ENCODE data around the gene MRPL58. TPM values are rescaled to one million over a fixed set of nuclear protein-coding genes. Genes with fewer than 3 reads are reported as not detected.
A peak's percentile ranks its signal among the peaks of the same experiment; 100 is the strongest.
"Not testable (repeated sequence)": the region's sequence is repeated elsewhere in the genome, so short reads cannot be mapped to it uniquely, and the experiment has no call there.

The MRPL58 gene
- total RNA-seq, 1 experiment from 2014 or later: 155 TPM

- DNase-seq (ENCODE audit: low read depth): no peak
These were observed 656 bp downstream of the MRPL58 start for GRCh38 chr17:75013092-75013559.

- DNase-seq (ENCODE audit: low read depth): no peak
These were observed 6.7 kb downstream of the MRPL58 start for GRCh38 chr17:75019146-75019545.

GRCh38 chr17:75019710-75020109 lies 7.2 kb downstream of the MRPL58 start:
- no peak for DNase-seq (ENCODE audit: low read depth)

- DNase-seq (ENCODE audit: low read depth): no peak
These were observed 8.1 kb downstream of the MRPL58 start for GRCh38 chr17:75020331-75021110.

- DNase-seq (ENCODE audit: low read depth): no peak
These were observed 12.4 kb downstream of the MRPL58 start for GRCh38 chr17:75024686-75025397.

GRCh38 chr17:75025398-75025734 lies 12.9 kb downstream of the MRPL58 start:
- DNase-seq (ENCODE audit: low read depth): not testable (repeated sequence)

GRCh38 chr17:75026650-75027049 lies 14.2 kb downstream of the MRPL58 start:
- not testable (repeated sequence) for DNase-seq (ENCODE audit: low read depth)

- DNase-seq (ENCODE audit: low read depth): no peak
These were observed 17.7 kb downstream of the MRPL58 start for GRCh38 chr17:75030161-75030560.

GRCh38 chr17:75031972-75032719 lies 19.7 kb downstream of the MRPL58 start:
- DNase-seq (ENCODE audit: low read depth): peak; percentile 86

- peak; percentile 37 for DNase-seq (ENCODE audit: low read depth)
These were observed 20.3 kb downstream of the MRPL58 start for GRCh38 chr17:75032720-75033280.

GRCh38 chr17:75033346-75034235 lies 21.1 kb downstream of the MRPL58 start:
- peak; percentile 96 for DNase-seq (ENCODE audit: low read depth)

- DNase-seq (ENCODE audit: low read depth): peak; percentile 97
These were observed 21.9 kb downstream of the MRPL58 start for GRCh38 chr17:75034236-75034908.

- DNase-seq (ENCODE audit: low read depth): peak; percentile 87
These were observed 24.3 kb downstream of the MRPL58 start for GRCh38 chr17:75036643-75037268.

- DNase-seq (ENCODE audit: low read depth): no peak
These were observed 26.8 kb downstream of the MRPL58 start for GRCh38 chr17:75039238-75039637.

GRCh38 chr17:75041656-75042280 lies 29.3 kb downstream of the MRPL58 start:
- DNase-seq (ENCODE audit: low read depth): no peak

- not testable (repeated sequence) for DNase-seq (ENCODE audit: low read depth)
These were observed 31.3 kb downstream of the MRPL58 start for GRCh38 chr17:75043789-75044188.

- no peak for DNase-seq (ENCODE audit: low read depth)
These were observed 32.2 kb downstream of the MRPL58 start for GRCh38 chr17:75044716-75045115.

GRCh38 chr17:75045946-75046406 lies 33.5 kb downstream of the MRPL58 start:
- not testable (repeated sequence) for DNase-seq (ENCODE audit: low read depth)

Data from Daoy (cell line).